ENCODE results near the gene PLA2R1.

DNA sequence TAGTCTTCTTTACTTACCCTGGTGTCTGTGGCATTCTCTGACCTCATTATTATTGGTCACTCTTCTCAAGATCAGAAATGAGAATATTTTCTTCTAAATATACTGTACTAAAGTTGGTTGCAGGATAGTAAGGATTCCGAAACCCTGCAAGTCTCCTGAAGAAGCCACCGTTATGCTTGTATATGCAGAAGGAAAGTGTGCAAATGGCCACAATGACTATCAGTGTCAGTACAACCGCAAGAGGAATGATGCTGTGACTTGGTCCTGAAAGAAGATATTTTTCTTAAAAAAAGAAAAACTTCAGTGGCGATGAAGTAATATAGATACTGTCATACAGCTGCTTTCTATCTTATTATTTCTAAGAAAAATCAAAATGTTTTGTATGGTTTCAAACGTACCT, 120.7 kb downstream of the PLA2R1 start:
- no peak for TF ChIP-seq CTCF (IDR thresholded peaks at IDR 0.05)
- TF ChIP-seq POLR2A (IDR thresholded peaks at IDR 0.05), result no peak
